Testis (tissue), 3 donors: ENCODE results near the gene RGS16. TPM values are rescaled to one million over a fixed set of nuclear protein-coding genes. Genes with fewer than 3 reads are reported as not detected.

ENCODE experiments used
- DNase-seq: peaks from one replicate; pipeline ENCODE4 v3.0.0-alpha.2; 2019
- H3K27ac ChIP-seq, 2 donors: fragments of 200-600 bp; sonication (generic); one replicate each; pipeline ENCODE4 v1.5.1; 2019
- H3K27me3 ChIP-seq: fragments of 200-600 bp; sonication (generic); one replicate; pipeline ENCODE4 v1.5.1; 2019
- H3K36me3 ChIP-seq: fragments of 200-600 bp; sonication (generic); one replicate; pipeline ENCODE4 v1.5.1; 2017; ENCODE audit warnings: low read depth; ENCODE audit errors: missing control alignments
- H3K4me1 ChIP-seq: fragments of 200-600 bp; sonication (generic); one replicate; pipeline ENCODE4 v1.5.1; 2019
- H3K4me3 ChIP-seq, 2 donors: fragments of 200-600 bp; sonication (generic); one replicate each; pipeline ENCODE4 v1.5.1; 2017 to 2019
- H3K9me3 ChIP-seq: fragments of 200-600 bp; sonication (generic); one replicate; pipeline ENCODE4 v1.5.1; 2017
- CTCF ChIP-seq, 3 experiments: fragments of 450-650 bp in 2 of 3; fragments of 200-600 bp in 1 of 3; sonication (generic) in 1 of 3; IDR thresholded peaks; one replicate each; pipeline ENCODE4 v1.5.1; 2016 to 2019; ENCODE audit warnings: antibody characterized with exemption in 3 of 3, mild to moderate bottlenecking in 2 of 3, moderate library complexity in 1 of 3
- POLR2A ChIP-seq: fragments of 450-650 bp; IDR thresholded peaks from one replicate; pipeline ENCODE4 v1.6.1; 2017; ENCODE audit warnings: antibody characterized with exemption, mild to moderate bottlenecking, moderate library complexity
- WGBS, 2 donors: methylation state at CpG; one replicate each; pipeline ENCODE4 v1.1.5; 2018; 5-methylcytosine and 5-hydroxymethylcytosine counted together
- intact Hi-C: fragments of 100-400 bp; cut with DNase I; formaldehyde crosslinking; loops from one replicate; pipeline ENCODE4 v1.15.1; 2023; ENCODE audit warnings: low total_unique reads
- polyA plus RNA-seq: library from polyadenylated mRNA; stranded (reverse); fragments of 350-450 nt; fragmentation: Illumina TruSeq; extraction: RNeasy Lipid Tissue Mini Kit (QIAGEN cat#74804); gene quantifications from one replicate; pipeline ENCODE4 v1.2.3, GENCODE V29; 2014; ENCODE audit warnings: low read depth, low replicate concordance; ENCODE audit not compliant: insufficient read depth
- total RNA-seq, 2 donors: library from RNA; depleted of rRNA; stranded (reverse); fragments of >200 nt; gene quantifications; one replicate each; pipeline ENCODE4 v1.2.3, GENCODE V29; 2016

The RGS16 gene
- total and polyA plus RNA-seq, 3 donors from 2014 or later = 0.93 to 3.2 (median 1.3) TPM

GRCh38 chr1:182584746-182585145, 19.4 kb downstream of the RGS16 start:
- Histone ChIP-seq H3K4me1 (peaks cover 8% of the 10 kb centered on the region), H3K9me3 (no peaks in the 10 kb centered on the region), H3K27ac (no peak overlapping the region), H3K27me3 (no peaks in the 10 kb centered on the region), H3K36me3 (no peaks in the 10 kb centered on the region), H3K4me3 (no peak overlapping the region)
- TF ChIP-seq POLR2A = no peak
- no peak for TF ChIP-seq CTCF (IDR thresholded peaks at IDR 0.05)
- DNase-seq = no peak
- WGBS, 2 donors = 90 to 93% methylated on average over 4 of the region's 4 CpGs
- intact Hi-C loops = no loop called here

GRCh38 chr1:182580736-182581135, 23.5 kb downstream of the RGS16 start:
- Histone ChIP-seq H3K4me1 (no peaks in the 10 kb centered on the region), H3K9me3 (no peaks in the 10 kb centered on the region), H3K27me3 (no peaks in the 10 kb centered on the region), H3K4me3 (no peak overlapping the region), H3K36me3 (no peaks in the 10 kb centered on the region), H3K27ac (no peak overlapping the region)
- WGBS, 2 donors = 90 to 92% methylated on average over 2 of the region's 2 CpGs
- DNase-seq = no peak
- TF ChIP-seq CTCF (IDR thresholded peaks at IDR 0.05) = no peak
- TF ChIP-seq POLR2A = no peak
- intact Hi-C loops = no loop called here

GRCh38 chr1:182575540-182576149, 28.5 kb downstream of the RGS16 start:
- no peak for DNase-seq
- Histone ChIP-seq H3K9me3 (no peaks in the 10 kb centered on the region), H3K36me3 (no peaks in the 10 kb centered on the region), H3K4me1 (no peaks in the 10 kb centered on the region), H3K27me3 (no peaks in the 10 kb centered on the region), H3K4me3 (no peak overlapping the region), H3K27ac (no peak overlapping the region)
- WGBS, 2 donors = 84 to 88% methylated on average over 3 of the region's 3 CpGs
- intact Hi-C loops = no loop called here
- TF ChIP-seq CTCF (IDR thresholded peaks at IDR 0.05) (no peak), POLR2A (no peak)

GRCh38 chr1:182574156-182574555, 30.0 kb downstream of the RGS16 start:
- Histone ChIP-seq H3K9me3 (no peaks in the 10 kb centered on the region), H3K36me3 (no peaks in the 10 kb centered on the region), H3K4me3 (no peak overlapping the region), H3K4me1 (no peaks in the 10 kb centered on the region), H3K27me3 (no peaks in the 10 kb centered on the region), H3K27ac (no peak overlapping the region)
- intact Hi-C loops = no loop called here
- no peak for DNase-seq
- WGBS, 2 donors = 94% methylated on average over 4 of the region's 4 CpGs
- TF ChIP-seq POLR2A (no peak), CTCF (IDR thresholded peaks at IDR 0.05) (no peak)

GRCh38 chr1:182570611-182570970, 33.6 kb downstream of the RGS16 start:
- H3K27me3 ChIP-seq = no peaks in the 10 kb centered on the region
- intact Hi-C loops = no loop called here
- TF ChIP-seq CTCF (IDR thresholded peaks at IDR 0.05) = no peak
- no peak for TF ChIP-seq POLR2A
- H3K9me3 ChIP-seq = no peaks in the 10 kb centered on the region
- no peak overlapping the region for H3K4me3 ChIP-seq
- no peak overlapping the region for H3K27ac ChIP-seq
- H3K4me1 ChIP-seq = no peaks in the 10 kb centered on the region
- no peaks in the 10 kb centered on the region for H3K36me3 ChIP-seq
- DNase-seq = no peak
- WGBS, 2 donors = 97 to 98% methylated on average over 2 of the region's 2 CpGs
